GM18502 (cell line): Measurements from ENCODE around the gene ZMIZ1.

Experiments used
- ATAC-seq: cut with Tn5 transposase; IDR thresholded peaks from one replicate; pipeline ENCODE4 v1.9.1; 2021; ENCODE audit warnings: mild to moderate bottlenecking; ENCODE audit not compliant: unreplicated experiment, poor library complexity

ZMIZ1 gene

GRCh38 chr10:79051766-79052165 is 17.0 kb upstream of the ZMIZ1 start:
- no peak for ATAC-seq

- ATAC-seq, result peak; percentile 45
These were observed 16.3 kb upstream of the ZMIZ1 start for GRCh38 chr10:79052291-79053080.

GRCh38 chr10:79053081-79053434 is 15.7 kb upstream of the ZMIZ1 start:
- no peak for ATAC-seq

- ATAC-seq, result no peak
These were observed 15.1 kb upstream of the ZMIZ1 start for GRCh38 chr10:79053481-79054202.

GRCh38 chr10:79054203-79055099 is 14.3 kb upstream of the ZMIZ1 start:
- ATAC-seq, result no peak

GRCh38 chr10:79055100-79055782 is 13.5 kb upstream of the ZMIZ1 start:
- no peak for ATAC-seq

- ATAC-seq, result no peak
These were observed 12.9 kb upstream of the ZMIZ1 start for GRCh38 chr10:79055892-79056291.

GRCh38 chr10:79056361-79056735 is 12.4 kb upstream of the ZMIZ1 start:
- no peak for ATAC-seq

- no peak for ATAC-seq
These were observed 11.9 kb upstream of the ZMIZ1 start for GRCh38 chr10:79056736-79057391.

- no peak for ATAC-seq
These were observed 11.1 kb upstream of the ZMIZ1 start for GRCh38 chr10:79057481-79058275.

- ATAC-seq, result no peak
These were observed 9.6 kb upstream of the ZMIZ1 start for GRCh38 chr10:79058899-79059841.

- no peak for ATAC-seq
These were observed 8.8 kb upstream of the ZMIZ1 start for GRCh38 chr10:79059859-79060379.

GRCh38 chr10:79060641-79061255 is 8.0 kb upstream of the ZMIZ1 start:
- ATAC-seq, result no peak

- no peak for ATAC-seq
These were observed 7.1 kb upstream of the ZMIZ1 start for GRCh38 chr10:79061441-79062315.

GRCh38 chr10:79063071-79063491 is 5.7 kb upstream of the ZMIZ1 start:
- no peak for ATAC-seq
